H9 (cell line): Measurements from ENCODE around the gene SHTN1. TPM values are rescaled to one million over a fixed set of nuclear protein-coding genes. Genes with fewer than 3 reads are reported as not detected.

Source experiments
- DNase-seq: peaks from one replicate; pipeline ENCODE4 v3.0.0-alpha.2; 2017
- H2AFZ ChIP-seq: one replicate; pipeline ENCODE4 v1.6.1; 2013; ENCODE audit warnings: mild to moderate bottlenecking, low read length, control low read depth, moderate library complexity
- H2AK5ac ChIP-seq: 2 replicates; pipeline ENCODE4 v1.6.1; 2013; ENCODE audit warnings: low read length, control low read depth, mixed read lengths; ENCODE audit not compliant: insufficient read length
- H2BK120ac ChIP-seq: one replicate; pipeline ENCODE4 v1.6.1; 2013; ENCODE audit warnings: low read depth, mild to moderate bottlenecking, low read length, control low read depth, inconsistent platforms; ENCODE audit not compliant: poor library complexity, severe bottlenecking
- H2BK12ac ChIP-seq: 2 replicates; pipeline ENCODE4 v1.6.1; 2013; ENCODE audit warnings: low read length, control low read depth, mixed read lengths, low read depth; ENCODE audit not compliant: insufficient read length
- H2BK15ac ChIP-seq: 2 replicates; pipeline ENCODE4 v1.6.1; 2013; ENCODE audit warnings: low read depth, low read length, control low read depth
- H2BK20ac ChIP-seq: one replicate; pipeline ENCODE4 v1.6.1; 2013; ENCODE audit warnings: low read depth, mild to moderate bottlenecking, low read length, control low read depth, inconsistent platforms; ENCODE audit not compliant: poor library complexity, severe bottlenecking
- H2BK5ac ChIP-seq: 2 replicates; pipeline ENCODE4 v1.6.1; 2013; ENCODE audit warnings: low read length, control low read depth, mixed read lengths; ENCODE audit not compliant: insufficient read length
- H3K14ac ChIP-seq: 2 replicates; pipeline ENCODE4 v1.6.1; 2013; ENCODE audit warnings: low read length, control low read depth; ENCODE audit not compliant: insufficient read depth
- H3K18ac ChIP-seq: 2 replicates; pipeline ENCODE4 v1.6.1; 2013; ENCODE audit warnings: low read depth, mild to moderate bottlenecking, mixed read lengths, low read length, control low read depth; ENCODE audit not compliant: insufficient read length
- H3K23ac ChIP-seq: 2 replicates; pipeline ENCODE4 v1.6.1; 2013; ENCODE audit warnings: low read length, control low read depth, mixed read lengths, low read depth; ENCODE audit not compliant: insufficient read length
- H3K23me2 ChIP-seq: 2 replicates; pipeline ENCODE4 v1.6.1; 2013; ENCODE audit warnings: low read depth, mild to moderate bottlenecking, mixed read lengths, low read length, control low read depth; ENCODE audit not compliant: insufficient read length, poor library complexity, severe bottlenecking
- H3K27ac ChIP-seq: 2 replicates; pipeline ENCODE4 v1.5.1; 2013; ENCODE audit warnings: low read length, control low read depth, mixed read lengths, low read depth; ENCODE audit not compliant: insufficient read length
- H3K27me3 ChIP-seq: 2 replicates; pipeline ENCODE4 v1.6.1; 2013; ENCODE audit warnings: low read length, control low read depth, inconsistent platforms; ENCODE audit not compliant: insufficient read depth
- H3K4ac ChIP-seq: 2 replicates; pipeline ENCODE4 v1.6.1; 2013; ENCODE audit warnings: low read depth, mild to moderate bottlenecking, control low read depth, inconsistent platforms, low read length, moderate library complexity
- H3K4me1 ChIP-seq: 2 replicates; pipeline ENCODE4 v1.6.1; 2013; ENCODE audit warnings: low read length, control low read depth, inconsistent platforms; ENCODE audit not compliant: insufficient read depth
- H3K4me2 ChIP-seq: 2 replicates; pipeline ENCODE4 v1.6.1; 2013; ENCODE audit warnings: low read length, control low read depth, mixed read lengths; ENCODE audit not compliant: insufficient read length, insufficient read depth
- H3K56ac ChIP-seq: 2 replicates; pipeline ENCODE4 v1.6.1; 2013; ENCODE audit warnings: low read depth, mild to moderate bottlenecking, mixed read lengths, low read length, control low read depth; ENCODE audit not compliant: insufficient read length
- H3K79me1 ChIP-seq: 2 replicates; pipeline ENCODE4 v1.6.1; 2013; ENCODE audit warnings: low read depth, mild to moderate bottlenecking, moderate library complexity, low read length, control low read depth, inconsistent platforms; ENCODE audit not compliant: insufficient read depth, poor library complexity, severe bottlenecking
- H3K79me2 ChIP-seq: 2 replicates; pipeline ENCODE4 v1.6.1; 2013; ENCODE audit warnings: low read length, control low read depth, inconsistent platforms; ENCODE audit not compliant: insufficient read depth
- H3K9ac ChIP-seq: 2 replicates; pipeline ENCODE4 v1.6.1; 2013; ENCODE audit warnings: low read length, control low read depth, mixed read lengths; ENCODE audit not compliant: insufficient read length; ENCODE audit errors: extremely low read depth
- H3K9me3 ChIP-seq: one replicate; pipeline ENCODE4 v1.6.1; 2013; ENCODE audit warnings: low read depth, low read length, inconsistent platforms; ENCODE audit not compliant: control insufficient read depth
- H3T11ph ChIP-seq: one replicate; pipeline ENCODE4 v1.6.1; 2013; ENCODE audit warnings: mild to moderate bottlenecking, low read length, control low read depth, inconsistent platforms
- H4K20me1 ChIP-seq: one replicate; pipeline ENCODE4 v1.6.1; 2013; ENCODE audit not compliant: control insufficient read depth, insufficient read length, insufficient read depth
- H4K5ac ChIP-seq: 2 replicates; pipeline ENCODE4 v1.6.1; 2013; ENCODE audit warnings: low read depth, mild to moderate bottlenecking, mixed read lengths, low read length, control low read depth; ENCODE audit not compliant: insufficient read length
- H4K8ac ChIP-seq: replicated peaks from 2 replicates; pipeline ENCODE4 v1.6.1; 2013; ENCODE audit warnings: low read length, control low read depth, mixed read lengths, low read depth; ENCODE audit not compliant: insufficient read length
- H4K91ac ChIP-seq: 2 replicates; pipeline ENCODE4 v1.6.1; 2013; ENCODE audit warnings: low read depth, mild to moderate bottlenecking, moderate library complexity, mixed read lengths, low read length, control low read depth; ENCODE audit not compliant: insufficient read length
- H3K27ac Mint-ChIP-seq, 3 experiments: 2 replicates in 2 of 3; 3 replicates in 1 of 3; pipeline ENCODE4 v1.8.0; 2020 to 2021; ENCODE audit warnings: mixed read lengths in 3 of 3, mild to moderate bottlenecking in 1 of 3, moderate library complexity in 1 of 3
- H3K27me3 Mint-ChIP-seq: 2 replicates; pipeline ENCODE4 v1.8.0; 2021; ENCODE audit warnings: low read depth, mild to moderate bottlenecking, moderate library complexity, mixed read lengths
- H3K36me3 Mint-ChIP-seq, 3 experiments: 2 replicates in 2 of 3; 3 replicates in 1 of 3; pipeline ENCODE4 v1.8.0; 2020 to 2021; ENCODE audit warnings: low read depth in 3 of 3, mixed read lengths in 3 of 3; ENCODE audit not compliant: insufficient read depth in 1 of 3
- H3K4me1 Mint-ChIP-seq, 2 experiments: 2 replicates each; pipeline ENCODE4 v1.8.0; 2020; ENCODE audit warnings: mixed read lengths in 2 of 2
- H3K4me3 Mint-ChIP-seq, 2 experiments: 2 replicates in 1 of 2; 3 replicates in 1 of 2; pipeline ENCODE4 v1.8.0; 2020 to 2021; ENCODE audit warnings: mild to moderate bottlenecking in 2 of 2, mixed read lengths in 2 of 2, moderate library complexity in 1 of 2
- H3K9me3 Mint-ChIP-seq, 2 experiments: 2 replicates in 1 of 2; 3 replicates in 1 of 2; pipeline ENCODE4 v1.8.0; 2020; ENCODE audit warnings: mild to moderate bottlenecking in 2 of 2, mixed read lengths in 2 of 2, moderate library complexity in 1 of 2
- CTCF ChIP-seq: fragments of 200-600 bp; sonication (generic); conservative IDR thresholded peaks from 3 replicates; pipeline ENCODE4 v1.8.0; 2021; ENCODE audit warnings: antibody characterized with exemption, mild to moderate bottlenecking
- WGBS: extraction: QIAGEN DNeasy Blood & Tissue Kit; methylation state at CpG from one replicate; pipeline ENCODE4 v1.1.7; 2013; ENCODE audit warnings: missing lambda C conversion rate, low lambda C conversion rate, mixed read lengths; ENCODE audit not compliant: insufficient read length; ENCODE audit errors: extremely low coverage; 5-methylcytosine and 5-hydroxymethylcytosine counted together
- total RNA-seq: library from RNA; stranded (reverse); gene quantifications from 2 replicates; pipeline ENCODE4 v1.2.1, GENCODE V29; 2021

The SHTN1 gene
- total RNA-seq, 1 experiment from 2014 or later: 22.1 TPM

DNA sequence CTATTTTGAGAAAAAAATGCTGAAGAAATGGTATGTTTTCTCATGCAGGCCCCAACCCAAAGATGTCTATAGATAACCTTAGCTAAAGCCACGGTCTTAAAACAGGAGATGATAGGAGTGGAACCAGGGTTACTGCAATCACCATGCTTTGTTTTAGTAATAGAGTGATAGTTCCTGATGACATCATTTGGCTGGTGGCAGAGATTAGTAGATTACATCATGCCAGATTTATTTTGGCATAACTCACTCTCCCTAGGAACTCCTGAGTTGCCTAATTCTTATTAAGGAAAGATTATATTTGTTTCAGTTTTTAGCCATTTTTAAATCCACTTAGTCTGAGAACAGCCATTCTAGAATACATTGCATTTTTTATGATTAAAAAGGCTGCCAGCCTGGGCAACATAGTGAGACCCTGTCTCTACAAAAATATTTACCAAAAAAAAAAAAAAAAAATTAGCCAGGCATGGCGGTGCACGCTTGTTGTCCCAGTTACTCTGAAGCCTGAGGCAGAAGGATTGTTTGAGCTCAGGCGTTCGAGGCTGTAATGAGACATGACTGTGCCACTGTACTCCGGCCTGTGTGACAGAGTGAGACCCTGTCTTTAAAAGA lies 137.9 kb downstream of the SHTN1 start:
- Histone ChIP-seq H4K91ac (no peak overlapping the region), H3K23me2 (no peaks in the 10 kb centered on the region), H3K27ac (no peak overlapping the region), H2BK120ac (no peak overlapping the region), H2BK12ac (no peak overlapping the region), H3T11ph (no peak overlapping the region), H3K56ac (no peak overlapping the region), H4K8ac (no peak overlapping the region), H2BK15ac (no peak overlapping the region), H3K14ac (no peak overlapping the region), H3K9me3 (no peaks in the 10 kb centered on the region), H3K18ac (no peak overlapping the region), H3K4me2 (no peak overlapping the region), H4K20me1 (no peaks in the 10 kb centered on the region), H2BK5ac (no peak overlapping the region), H4K5ac (no peak overlapping the region), H2AFZ (no peak overlapping the region), H3K4ac (no peak overlapping the region), H3K79me2 (no peaks in the 10 kb centered on the region), H3K9ac (no peak overlapping the region), H3K4me1 (no peaks in the 10 kb centered on the region), H3K79me1 (no peaks in the 10 kb centered on the region), H3K27me3 (no peaks in the 10 kb centered on the region), H3K23ac (no peak overlapping the region), H2AK5ac (no peak overlapping the region), H2BK20ac (no peak overlapping the region)
- H3K4me1 Mint-ChIP-seq: peaks cover 16 to 18% of the 10 kb centered on the region in 2 experiments
- H3K4me3 Mint-ChIP-seq: no peak overlapping the region
- TF ChIP-seq CTCF: no peak
- no CpG with 5 or more reads among the region's 6 CpGs for WGBS
- H3K27me3 Mint-ChIP-seq: no peaks in the 10 kb centered on the region; the same call in 1 of the 2 replicates
- H3K9me3 Mint-ChIP-seq: peaks cover 5 to 7% of the 10 kb centered on the region in 2 experiments
- H3K36me3 Mint-ChIP-seq: peaks cover under 1 to 7% (median 2%) of the 10 kb centered on the region in 3 experiments; a peak in 6 of 7 replicates
- H3K27ac Mint-ChIP-seq: no peak overlapping the region
- no peak for DNase-seq
